ENCODE measurements around the gene NCOA5. TPM values are rescaled to one million over a fixed set of nuclear protein-coding genes. Genes with fewer than 3 reads are reported as not detected.

The NCOA5 gene
- total RNA-seq, 6 donors from 2014 or later: 17.1 to 48.2 (median 30.2) TPM

DNA sequence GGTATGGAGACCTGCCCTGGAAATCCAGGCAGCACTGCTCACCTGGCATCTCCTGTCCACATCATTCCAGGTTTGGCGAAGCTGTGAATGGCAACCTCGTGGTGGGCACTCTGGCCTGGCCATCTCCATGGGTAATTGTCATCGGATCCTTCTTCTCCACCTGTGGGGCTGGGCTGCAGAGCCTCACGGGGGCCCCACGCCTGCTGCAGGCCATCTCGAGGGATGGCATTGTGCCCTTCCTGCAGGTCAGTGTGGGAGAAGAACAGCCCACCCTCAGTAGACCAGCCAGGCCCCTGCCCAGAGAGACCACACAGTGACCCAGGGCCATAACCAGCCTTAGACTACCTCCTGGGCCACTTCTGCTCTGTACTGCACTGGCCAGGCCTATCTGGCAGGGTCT lies 44.9 kb downstream of the NCOA5 start:
- DNase-seq (peak in 1 of 2 donors; percentile 47), ATAC-seq (ENCODE audit: low FRiP score in 2 of 2) (no peak)
- Histone ChIP-seq H3K9me3 (no peaks in the 10 kb centered on the region), H3K36me3 (no peaks in the 10 kb centered on the region), H3K4me3 (no peak overlapping the region), H3K4me1 (no peaks in the 10 kb centered on the region), H3K27me3 (no peaks in the 10 kb centered on the region), H3K27ac (no peak overlapping the region)
- WGBS, 2 donors: 79% methylated on average over 2 to 6 of the region's 6 CpGs
- TF ChIP-seq POLR2AphosphoS5 (IDR thresholded peaks at IDR 0.05) (no peak), POLR2A (IDR thresholded peaks at IDR 0.05) (no peak), EP300 (IDR thresholded peaks at IDR 0.05) (no peak)
- TF ChIP-seq, protein P1, sequence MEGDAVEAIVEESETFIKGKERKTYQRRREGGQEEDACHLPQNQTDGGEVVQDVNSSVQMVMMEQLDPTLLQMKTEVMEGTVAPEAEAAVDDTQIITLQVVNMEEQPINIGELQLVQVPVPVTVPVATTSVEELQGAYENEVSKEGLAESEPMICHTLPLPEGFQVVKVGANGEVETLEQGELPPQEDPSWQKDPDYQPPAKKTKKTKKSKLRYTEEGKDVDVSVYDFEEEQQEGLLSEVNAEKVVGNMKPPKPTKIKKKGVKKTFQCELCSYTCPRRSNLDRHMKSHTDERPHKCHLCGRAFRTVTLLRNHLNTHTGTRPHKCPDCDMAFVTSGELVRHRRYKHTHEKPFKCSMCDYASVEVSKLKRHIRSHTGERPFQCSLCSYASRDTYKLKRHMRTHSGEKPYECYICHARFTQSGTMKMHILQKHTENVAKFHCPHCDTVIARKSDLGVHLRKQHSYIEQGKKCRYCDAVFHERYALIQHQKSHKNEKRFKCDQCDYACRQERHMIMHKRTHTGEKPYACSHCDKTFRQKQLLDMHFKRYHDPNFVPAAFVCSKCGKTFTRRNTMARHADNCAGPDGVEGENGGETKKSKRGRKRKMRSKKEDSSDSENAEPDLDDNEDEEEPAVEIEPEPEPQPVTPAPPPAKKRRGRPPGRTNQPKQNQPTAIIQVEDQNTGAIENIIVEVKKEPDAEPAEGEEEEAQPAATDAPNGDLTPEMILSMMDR (IDR thresholded peaks at IDR 0.05): no peak

DNA sequence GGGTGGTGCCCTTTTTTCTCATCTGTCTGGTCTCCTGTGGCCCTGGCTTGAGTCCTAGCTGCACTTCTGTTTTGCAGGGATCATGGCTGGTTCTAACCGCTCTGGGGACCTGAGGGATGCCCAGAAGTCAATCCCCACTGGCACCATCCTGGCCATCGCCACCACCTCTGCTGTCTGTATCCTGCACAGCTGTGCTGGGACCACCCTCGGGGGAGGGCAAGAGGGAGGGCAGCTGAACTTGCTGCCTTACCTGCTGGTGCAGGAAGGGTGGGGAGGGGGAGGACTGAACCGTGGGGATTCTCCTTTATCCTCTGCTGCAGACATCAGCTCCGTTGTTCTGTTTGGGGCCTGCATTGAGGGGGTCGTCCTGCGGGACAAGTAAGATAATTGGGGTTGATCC lies 46.2 kb downstream of the NCOA5 start:
- Histone ChIP-seq H3K36me3 (no peaks in the 10 kb centered on the region), H3K27me3 (no peaks in the 10 kb centered on the region), H3K4me1 (no peaks in the 10 kb centered on the region), H3K4me3 (no peak overlapping the region), H3K27ac (no peak overlapping the region), H3K9me3 (no peaks in the 10 kb centered on the region)
- DNase-seq (no peak), ATAC-seq (ENCODE audit: low FRiP score in 2 of 2) (no peak)
- WGBS, 2 donors: 55 to 64% methylated on average over 7 of the region's 7 CpGs
- TF ChIP-seq POLR2AphosphoS5 (IDR thresholded peaks at IDR 0.05): no peak
- TF ChIP-seq, protein P1 (IDR thresholded peaks at IDR 0.05): no peak
- no peak for TF ChIP-seq EP300 (IDR thresholded peaks at IDR 0.05)
- no peak for TF ChIP-seq POLR2A (IDR thresholded peaks at IDR 0.05)

DNA sequence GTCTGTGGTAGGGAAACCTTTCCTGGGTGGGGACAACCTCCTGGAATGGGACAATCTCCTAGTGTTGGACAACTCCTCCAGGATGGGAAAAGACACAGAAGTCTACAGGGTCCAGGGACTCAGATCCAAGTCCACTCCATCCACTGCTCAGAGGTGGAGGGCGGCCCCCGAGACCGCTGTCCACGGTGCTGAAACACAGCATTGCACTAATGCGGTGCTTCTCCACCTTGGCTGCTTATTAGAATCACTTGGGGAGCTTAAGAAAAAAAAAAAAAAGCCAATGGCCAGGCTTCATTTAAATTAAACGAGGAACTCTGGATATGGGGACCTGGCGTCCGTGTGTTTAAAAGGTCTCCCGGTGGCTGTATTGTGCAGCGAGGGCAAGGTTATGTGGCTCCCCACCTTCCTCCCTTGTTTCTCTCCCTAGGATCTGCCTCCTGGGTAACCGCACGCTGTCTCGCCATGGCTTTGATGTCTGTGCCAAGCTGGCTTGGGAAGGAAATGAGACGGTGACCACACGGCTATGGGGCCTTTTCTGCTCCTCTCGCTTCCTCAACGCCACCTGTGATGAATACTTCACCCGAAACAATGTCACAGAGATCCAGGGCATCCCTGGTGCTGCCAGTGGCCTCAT lies 48.7 kb downstream of the NCOA5 start:
- TF ChIP-seq EP300 (IDR thresholded peaks at IDR 0.05) (no peak), POLR2AphosphoS5 (IDR thresholded peaks at IDR 0.05) (no peak), POLR2A (IDR thresholded peaks at IDR 0.05) (no peak)
- TF ChIP-seq, protein P1 (IDR thresholded peaks at IDR 0.05): no peak
- Histone ChIP-seq H3K36me3 (no peaks in the 10 kb centered on the region), H3K9me3 (no peaks in the 10 kb centered on the region), H3K4me1 (no peaks in the 10 kb centered on the region), H3K27ac (no peak overlapping the region), H3K4me3 (no peak overlapping the region), H3K27me3 (no peaks in the 10 kb centered on the region)
- WGBS, 2 donors: 31% methylated on average over 18 of the region's 18 CpGs
- DNase-seq (peak in 1 of 2 donors; percentile 61), ATAC-seq (ENCODE audit: low FRiP score in 2 of 2) (no peak)

DNA sequence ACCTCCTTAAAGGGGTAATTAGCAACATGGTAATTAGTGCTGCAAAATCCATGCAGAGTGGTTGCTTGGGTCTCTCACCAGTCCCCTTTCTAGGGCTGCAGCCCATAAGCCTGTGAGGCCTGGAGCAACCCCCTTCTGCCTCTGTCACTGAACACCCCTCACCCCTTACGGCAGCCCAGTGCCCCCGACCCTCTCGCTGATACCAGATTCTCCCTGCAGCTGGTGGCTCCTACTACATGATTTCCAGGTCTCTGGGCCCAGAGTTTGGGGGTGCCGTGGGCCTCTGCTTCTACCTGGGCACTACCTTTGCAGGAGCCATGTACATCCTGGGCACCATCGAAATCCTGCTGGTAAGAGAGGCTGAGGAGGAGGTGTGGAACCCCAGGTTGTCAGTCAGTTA lies 52.7 kb downstream of the NCOA5 start:
- Histone ChIP-seq H3K27me3 (peaks cover 0 to 12% (median 4%) of the 10 kb centered on the region in 4 donors), H3K27ac (no peak overlapping the region), H3K36me3 (no peaks in the 10 kb centered on the region), H3K4me1 (peaks cover 0 to 2% (median 0%) of the 10 kb centered on the region in 4 donors), H3K9me3 (no peaks in the 10 kb centered on the region), H3K4me3 (no peak overlapping the region)
- DNase-seq (no peak), ATAC-seq (ENCODE audit: low FRiP score in 2 of 2) (no peak)
- no peak for TF ChIP-seq POLR2A (IDR thresholded peaks at IDR 0.05)
- TF ChIP-seq POLR2AphosphoS5 (IDR thresholded peaks at IDR 0.05): no peak
- TF ChIP-seq, protein P1 (IDR thresholded peaks at IDR 0.05): no peak
- TF ChIP-seq EP300 (IDR thresholded peaks at IDR 0.05): no peak
- 75 to 80% methylated on average over 2 to 5 of the region's 5 CpGs for WGBS, 2 donors

DNA sequence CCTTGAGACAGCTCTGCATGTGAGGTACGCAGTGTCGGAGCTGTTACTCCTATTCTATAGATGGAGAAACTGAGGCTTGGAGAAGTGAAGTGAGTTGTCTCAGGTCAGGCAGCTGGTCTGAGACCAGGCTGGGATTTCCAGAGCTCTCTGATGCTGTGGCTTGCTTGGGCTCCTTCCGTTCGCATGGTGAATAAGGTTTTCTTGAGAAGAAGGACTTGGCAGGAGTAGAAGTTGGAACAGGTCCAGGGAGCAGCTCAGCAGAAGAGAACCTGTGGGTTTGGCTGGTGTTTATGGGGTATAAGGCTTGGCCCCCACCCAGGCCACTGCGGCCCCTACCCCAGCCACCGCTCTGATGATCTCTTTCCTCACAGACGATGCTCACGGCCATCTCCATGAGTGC lies 53.4 kb downstream of the NCOA5 start:
- Histone ChIP-seq H3K4me3 (no peak overlapping the region), H3K27me3 (peaks cover 0 to 18% (median 9%) of the 10 kb centered on the region in 4 donors), H3K27ac (no peak overlapping the region), H3K9me3 (no peaks in the 10 kb centered on the region), H3K36me3 (no peaks in the 10 kb centered on the region), H3K4me1 (peaks cover 0 to 9% (median 2%) of the 10 kb centered on the region in 4 donors)
- TF ChIP-seq EP300 (IDR thresholded peaks at IDR 0.05): no peak
- TF ChIP-seq, protein P1 (IDR thresholded peaks at IDR 0.05): no peak
- no peak for TF ChIP-seq POLR2A (IDR thresholded peaks at IDR 0.05)
- TF ChIP-seq POLR2AphosphoS5 (IDR thresholded peaks at IDR 0.05): no peak
- 85 to 89% methylated on average over 8 of the region's 8 CpGs for WGBS, 2 donors
- no peak for ATAC-seq (ENCODE audit: low FRiP score in 2 of 2)
- DNase-seq: peak in 1 of 2 donors; percentile 25
